NT2/D1 (cell line): ENCODE results near the gene ATE1.
"Not testable (repeated sequence)": the region's sequence is repeated elsewhere in the genome, so short reads cannot be mapped to it uniquely, and the experiment has no call there.

Experiments used
- DNase-seq: peaks from one replicate; pipeline ENCODE4 v3.0.0-alpha.2; 2011; ENCODE audit warnings: low read depth, low spot score
- H3K27me3 ChIP-seq: 2 replicates; pipeline ENCODE4 v1.6.0; 2011; ENCODE audit warnings: mild to moderate bottlenecking; ENCODE audit not compliant: insufficient read length, insufficient read depth
- H3K36me3 ChIP-seq: 2 replicates; pipeline ENCODE4 v1.6.1; 2011; ENCODE audit warnings: mild to moderate bottlenecking, low read length, mixed read lengths; ENCODE audit not compliant: insufficient read depth, insufficient read length
- H3K4me1 ChIP-seq: 2 replicates; pipeline ENCODE4 v1.5.1; 2011; ENCODE audit not compliant: insufficient read depth, insufficient read length
- H3K4me3 ChIP-seq: 2 replicates; pipeline ENCODE4 v1.5.1; 2011; ENCODE audit warnings: low read depth; ENCODE audit not compliant: insufficient read length
- H3K9ac ChIP-seq: 2 replicates; pipeline ENCODE4 v1.6.0; 2011; ENCODE audit warnings: low read depth; ENCODE audit not compliant: insufficient read length
- H3K9me3 ChIP-seq: 2 replicates; pipeline ENCODE4 v1.5.1; 2011; ENCODE audit warnings: mild to moderate bottlenecking, low read length; ENCODE audit not compliant: insufficient read depth
- SUZ12 ChIP-seq: IDR thresholded peaks from 2 replicates; pipeline ENCODE4 v1.6.1; 2011; ENCODE audit not compliant: insufficient read length, insufficient read depth; ENCODE audit errors: extremely low read depth
- YY1 ChIP-seq: IDR thresholded peaks from 2 replicates; pipeline ENCODE4 v1.6.1; 2011; ENCODE audit not compliant: insufficient read length, insufficient read depth
- ZNF274 ChIP-seq: IDR thresholded peaks from 2 replicates; pipeline ENCODE4 v1.6.1; 2011; ENCODE audit warnings: mild to moderate bottlenecking, low read depth, low read length

Gene ATE1

GRCh38 chr10:121713486-121713885 is 214.3 kb downstream of the ATE1 start:
- H3K4me1 ChIP-seq = peaks cover 4% of the 10 kb centered on the region
- H3K36me3 ChIP-seq = no peaks in the 10 kb centered on the region
- H3K4me3 ChIP-seq = no peak overlapping the region
- no peaks in the 10 kb centered on the region for H3K27me3 ChIP-seq
- H3K9ac ChIP-seq = no peak overlapping the region
- H3K9me3 ChIP-seq = peaks cover 14% of the 10 kb centered on the region; the same call in 1 of the 2 replicates
- no peak for TF ChIP-seq ZNF274
- TF ChIP-seq SUZ12 = no peak
- TF ChIP-seq YY1 = no peak
- no peak for DNase-seq

DNA sequence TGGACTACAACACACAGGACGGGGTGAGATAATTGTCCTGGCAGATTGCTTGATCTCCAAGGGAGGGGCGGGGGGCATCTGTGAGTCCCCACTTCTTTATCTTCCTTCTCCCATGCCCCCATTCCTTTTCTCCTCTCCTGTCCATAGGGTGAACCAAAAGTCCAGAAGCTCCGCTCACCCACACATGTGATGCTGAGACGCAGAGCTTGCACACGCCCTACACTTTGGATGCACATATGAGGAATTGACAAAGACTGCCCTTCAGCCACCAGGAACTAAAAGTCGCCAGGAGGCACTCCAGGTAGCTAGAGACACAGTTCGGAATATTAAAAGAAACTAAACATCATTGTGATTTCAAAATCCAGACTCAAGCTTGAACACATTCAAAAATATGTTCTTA is 216.9 kb downstream of the ATE1 start:
- Histone ChIP-seq H3K27me3 (no peaks in the 10 kb centered on the region), H3K9me3 (peaks cover 14% of the 10 kb centered on the region; the same call in 1 of the 2 replicates), H3K36me3 (no peaks in the 10 kb centered on the region), H3K4me1 (peaks cover 4% of the 10 kb centered on the region), H3K9ac (no peak overlapping the region), H3K4me3 (no peak overlapping the region)
- TF ChIP-seq YY1 (no peak), ZNF274 (no peak), SUZ12 (no peak)
- no peak for DNase-seq

DNA sequence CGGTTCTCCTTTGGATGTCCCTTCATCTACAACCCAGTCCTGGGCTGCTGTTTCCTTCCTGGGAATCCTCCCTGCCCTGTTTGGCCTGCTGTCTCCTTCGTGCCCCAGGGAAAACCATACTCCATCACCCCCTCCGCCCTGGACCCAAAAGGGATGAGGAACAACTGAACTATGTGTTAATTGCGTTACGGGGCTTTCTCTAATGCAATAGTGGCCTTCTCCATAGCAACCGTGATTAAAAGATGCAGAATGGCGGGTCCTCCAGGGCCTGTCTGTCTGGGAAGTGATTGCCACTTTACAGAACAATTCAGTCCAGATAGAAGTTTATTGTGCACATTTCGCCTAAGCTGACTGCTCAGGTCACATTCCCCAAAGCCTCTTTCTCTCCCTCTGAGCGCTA is 217.6 kb downstream of the ATE1 start:
- Histone ChIP-seq H3K9ac (no peak overlapping the region), H3K4me1 (peaks cover 4% of the 10 kb centered on the region), H3K4me3 (no peak overlapping the region), H3K36me3 (no peaks in the 10 kb centered on the region), H3K9me3 (peaks cover 14% of the 10 kb centered on the region; the same call in 1 of the 2 replicates), H3K27me3 (no peaks in the 10 kb centered on the region)
- no peak for TF ChIP-seq SUZ12
- TF ChIP-seq YY1 = no peak
- no peak for TF ChIP-seq ZNF274
- DNase-seq = no peak

- Histone ChIP-seq H3K4me1 (peaks cover 4% of the 10 kb centered on the region), H3K27me3 (no peaks in the 10 kb centered on the region), H3K4me3 (no peak overlapping the region), H3K36me3 (no peaks in the 10 kb centered on the region), H3K9ac (no peak overlapping the region), H3K9me3 (peaks cover 13% of the 10 kb centered on the region; the same call in 1 of the 2 replicates)
- no peak for DNase-seq
- no peak for TF ChIP-seq YY1
- no peak for TF ChIP-seq ZNF274
- TF ChIP-seq SUZ12 = no peak
These were observed 218.2 kb downstream of the ATE1 start for GRCh38 chr10:121709675-121710073.

DNA sequence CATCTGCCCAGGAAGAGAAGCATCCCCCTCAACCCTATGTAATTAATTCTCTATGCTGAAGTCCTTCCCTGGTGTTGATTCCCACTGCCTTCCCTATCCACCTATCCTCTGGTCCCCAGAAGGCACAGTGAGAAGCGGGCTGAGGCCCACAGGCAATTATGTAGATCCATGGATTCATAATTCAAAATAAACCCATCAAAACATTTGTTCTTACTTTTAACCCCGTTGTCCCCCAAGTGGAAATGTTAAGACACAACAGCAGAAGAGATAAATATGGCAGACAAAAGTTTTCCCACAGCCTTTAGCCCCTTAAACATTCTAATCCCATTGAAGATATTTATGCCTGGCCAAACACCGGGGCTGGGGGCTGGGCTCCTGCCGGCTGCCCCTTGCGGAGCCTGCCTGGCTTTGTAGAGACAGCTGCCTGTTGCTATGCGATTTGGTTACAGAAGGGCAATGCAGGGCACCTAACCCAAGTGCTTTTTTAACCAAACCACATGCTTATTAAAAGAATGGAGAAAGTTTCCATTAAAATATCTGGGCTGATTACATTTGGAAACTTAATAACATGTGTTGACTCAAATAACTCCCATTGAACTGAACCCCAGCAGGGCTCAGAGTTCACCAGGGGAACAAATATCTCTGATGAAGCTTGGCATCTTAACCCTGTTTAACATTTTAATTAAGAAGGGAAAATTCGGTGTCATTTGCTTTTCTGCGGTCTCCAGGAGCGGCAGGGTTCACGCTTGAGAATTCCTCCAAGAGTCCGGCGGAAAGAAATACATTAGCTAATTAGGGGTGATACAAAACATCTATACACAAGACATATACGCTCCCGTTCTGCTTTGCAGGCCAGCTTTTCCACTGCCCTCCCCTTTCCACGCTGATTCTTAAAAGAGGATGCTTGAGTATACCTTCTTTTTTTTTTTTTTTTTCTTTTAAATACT is 218.8 kb downstream of the ATE1 start:
- Histone ChIP-seq H3K9ac (no peak overlapping the region), H3K4me3 (no peak overlapping the region), H3K4me1 (peaks cover 4% of the 10 kb centered on the region), H3K9me3 (peaks cover 7% of the 10 kb centered on the region; the same call in 1 of the 2 replicates), H3K36me3 (no peaks in the 10 kb centered on the region), H3K27me3 (no peaks in the 10 kb centered on the region)
- no peak for DNase-seq
- TF ChIP-seq SUZ12 (no peak), YY1 (no peak), ZNF274 (no peak)

- Histone ChIP-seq H3K9ac (no peak overlapping the region), H3K27me3 (no peaks in the 10 kb centered on the region), H3K4me3 (no peak overlapping the region), H3K36me3 (no peaks in the 10 kb centered on the region), H3K9me3 (no peaks in the 10 kb centered on the region), H3K4me1 (no peaks in the 10 kb centered on the region)
- DNase-seq = no peak
- TF ChIP-seq ZNF274 (no peak), SUZ12 (no peak), YY1 (no peak)
These were observed 225.2 kb downstream of the ATE1 start for GRCh38 chr10:121702351-121703320.

DNA sequence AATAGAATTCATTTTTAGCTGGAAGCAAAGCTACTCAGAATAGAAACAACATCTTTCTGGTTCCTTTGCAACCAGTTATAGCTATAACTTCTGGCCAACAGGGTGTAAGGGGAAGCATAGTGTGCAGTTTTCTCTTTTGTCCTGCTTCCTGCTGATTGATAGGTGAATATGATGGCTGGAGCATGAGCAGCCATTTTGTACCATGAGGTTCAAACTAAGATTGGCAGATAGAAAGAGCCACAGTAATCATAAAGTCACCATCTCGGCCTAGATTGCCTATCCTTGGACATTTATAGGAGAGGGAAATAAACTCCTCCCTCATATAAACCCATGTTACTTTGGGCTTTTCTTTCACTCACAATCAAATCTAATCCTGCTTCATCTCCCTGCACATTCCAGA is 227.4 kb downstream of the ATE1 start:
- no peak overlapping the region for H3K4me3 ChIP-seq
- no peak overlapping the region for H3K9ac ChIP-seq
- no peaks in the 10 kb centered on the region for H3K27me3 ChIP-seq
- no peaks in the 10 kb centered on the region for H3K36me3 ChIP-seq
- peaks cover 4% of the 10 kb centered on the region for H3K4me1 ChIP-seq
- no peaks in the 10 kb centered on the region for H3K9me3 ChIP-seq
- no peak for DNase-seq
- TF ChIP-seq ZNF274 (no peak), YY1 (no peak), SUZ12 (no peak)

GRCh38 chr10:121699703-121700102 is 228.1 kb downstream of the ATE1 start:
- not testable (repeated sequence) for H3K36me3 ChIP-seq, DNase-seq, H3K4me1 ChIP-seq, H3K9ac ChIP-seq, H3K4me3 ChIP-seq, H3K27me3 ChIP-seq, H3K9me3 ChIP-seq
